HG03469 (cell line): Measurements from ENCODE around the gene GPC6.

Experiments
- ATAC-seq: cut with Tn5 transposase; IDR thresholded peaks from one replicate; pipeline ENCODE4 v1.9.1; 2021; ENCODE audit warnings: mild to moderate bottlenecking, moderate library complexity, moderate number of reproducible peaks; ENCODE audit not compliant: unreplicated experiment

Gene GPC6

GRCh38 chr13:94218537-94218936 lies 991.9 kb downstream of the GPC6 start:
- no peak for ATAC-seq

GRCh38 chr13:94218951-94219350 lies 992.3 kb downstream of the GPC6 start:
- no peak for ATAC-seq

- ATAC-seq, result no peak
These were observed 998.1 kb downstream of the GPC6 start for GRCh38 chr13:94224670-94225069.

GRCh38 chr13:94227255-94227879 lies 1000.8 kb downstream of the GPC6 start:
- no peak for ATAC-seq

GRCh38 chr13:94228763-94229162 lies 1002.2 kb downstream of the GPC6 start:
- no peak for ATAC-seq

- ATAC-seq, result no peak
These were observed 1005.7 kb downstream of the GPC6 start for GRCh38 chr13:94232161-94232950.

- no peak for ATAC-seq
These were observed 1006.3 kb downstream of the GPC6 start for GRCh38 chr13:94232956-94233355.

- no peak for ATAC-seq
These were observed 1006.8 kb downstream of the GPC6 start for GRCh38 chr13:94233401-94233800.

GRCh38 chr13:94233837-94234236 lies 1007.2 kb downstream of the GPC6 start:
- ATAC-seq, result no peak

GRCh38 chr13:94234738-94235137 lies 1008.1 kb downstream of the GPC6 start:
- ATAC-seq, result no peak

GRCh38 chr13:94236132-94236531 lies 1009.5 kb downstream of the GPC6 start:
- no peak for ATAC-seq

- ATAC-seq, result no peak
These were observed 1010.3 kb downstream of the GPC6 start for GRCh38 chr13:94236872-94237271.

GRCh38 chr13:94239135-94239534 lies 1012.5 kb downstream of the GPC6 start:
- peak; percentile 73 for ATAC-seq

GRCh38 chr13:94242554-94242953 lies 1015.9 kb downstream of the GPC6 start:
- no peak for ATAC-seq

- ATAC-seq, result no peak
These were observed 1016.9 kb downstream of the GPC6 start for GRCh38 chr13:94243551-94243950.

GRCh38 chr13:94246495-94246894 lies 1019.9 kb downstream of the GPC6 start:
- ATAC-seq, result no peak

GRCh38 chr13:94247890-94248289 lies 1021.3 kb downstream of the GPC6 start:
- ATAC-seq, result no peak

GRCh38 chr13:94248454-94249228 lies 1022.0 kb downstream of the GPC6 start:
- ATAC-seq, result no peak

- ATAC-seq, result no peak
These were observed 1022.9 kb downstream of the GPC6 start for GRCh38 chr13:94249512-94249911.

GRCh38 chr13:94251831-94252608 lies 1025.4 kb downstream of the GPC6 start:
- ATAC-seq, result no peak

GRCh38 chr13:94254737-94255136 lies 1028.1 kb downstream of the GPC6 start:
- no peak for ATAC-seq
